ENCODE results near the gene COLEC12.

GRCh38 chr18:422966-423365 is 77.5 kb downstream of the COLEC12 start:
- no peak for TF ChIP-seq CTCF (IDR thresholded peaks at IDR 0.05)
- no peak for TF ChIP-seq POLR2A (IDR thresholded peaks at IDR 0.05)
